ENCODE data around the gene CAMK2G. TPM values are rescaled to one million over a fixed set of nuclear protein-coding genes. Genes with fewer than 3 reads are reported as not detected.
A peak's percentile ranks its signal among the peaks of the same experiment; 100 is the strongest.

CAMK2G gene
- total and polyA plus RNA-seq, 11 donors, result 8.0 to 18.6 (median 14.5) TPM

- peak overlapping the region in 3 of 12 donors; percentile 11 to 18 (median 13) for H3K4me3 ChIP-seq
- no peaks in the 10 kb centered on the region for H3K9me3 ChIP-seq
- H3K36me3 ChIP-seq, result peaks cover 0 to 14% (median under 1%) of the 10 kb centered on the region in 9 donors
- WGBS, 4 donors, result 21 to 29% (median 27%) methylated on average over 9 to 10 of the region's 10 CpGs
- H3K27me3 ChIP-seq, result no peaks in the 10 kb centered on the region
- DNase-seq (peak in 4 of 5 donors; percentile 56 to 70 (median 65)), ATAC-seq (peak in 3 of 4 donors; percentile 32 to 66 (median 45))
- H3K27ac ChIP-seq, result peak overlapping the region in 11 of 12 donors; percentile 19 to 96 (median 72)
- intact Hi-C loops (cut with DNase I), result loop anchor here in 2 of 10 donors (2.0 kb wide), 2 partner anchors 22 to 28 kb away; no protein-coding TSS in a partner anchor
- H3K4me1 ChIP-seq, result peaks cover 0 to 82% (median 53%) of the 10 kb centered on the region in 12 donors
- no peak for TF ChIP-seq POLR2A (IDR thresholded peaks at IDR 0.05)
Observed at GRCh38 chr10:73908853-73909539, 34.6 kb upstream of the CAMK2G start.

DNA sequence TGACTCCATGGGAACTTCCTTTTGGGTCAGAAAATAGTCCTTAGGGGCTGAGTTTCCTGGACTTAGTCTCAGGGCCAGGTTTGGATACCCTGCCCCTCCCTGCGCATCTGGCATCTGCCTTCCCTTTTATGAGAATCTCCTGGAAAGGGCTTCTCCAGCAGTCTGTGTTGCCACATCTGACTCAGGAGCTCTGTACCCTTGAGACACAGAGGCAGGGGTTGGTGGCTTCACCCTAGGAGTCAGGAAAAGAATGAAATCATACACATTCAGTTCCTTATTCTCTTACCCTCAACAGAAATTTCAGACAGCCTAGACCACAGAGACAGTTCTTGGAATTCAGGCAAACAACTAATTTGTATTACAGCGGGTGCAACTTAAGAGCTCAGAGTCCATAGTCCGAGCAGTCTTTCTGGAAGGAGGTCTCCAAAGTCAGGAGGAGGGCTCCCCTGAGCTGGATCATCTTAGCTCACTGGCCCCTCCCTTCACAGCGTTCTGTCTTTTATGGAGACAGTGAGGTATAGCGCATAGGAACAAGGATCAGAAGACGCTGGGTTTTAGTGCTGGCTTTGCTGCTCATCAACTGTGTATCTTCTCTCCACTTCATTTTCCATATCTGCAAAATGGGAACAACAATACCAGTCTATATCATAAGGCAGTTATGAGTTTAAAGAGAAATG, 33.6 kb upstream of the CAMK2G start:
- intact Hi-C loops (cut with DNase I), result loop anchor here in 2 of 10 donors (2.0 kb wide), 2 partner anchors 21 to 29 kb away; no protein-coding TSS in a partner anchor
- peak; percentile 52 to 77 (median 65) for DNase-seq
- H3K4me1 ChIP-seq, result peaks cover 0 to 72% (median 52%) of the 10 kb centered on the region in 12 donors

DNA sequence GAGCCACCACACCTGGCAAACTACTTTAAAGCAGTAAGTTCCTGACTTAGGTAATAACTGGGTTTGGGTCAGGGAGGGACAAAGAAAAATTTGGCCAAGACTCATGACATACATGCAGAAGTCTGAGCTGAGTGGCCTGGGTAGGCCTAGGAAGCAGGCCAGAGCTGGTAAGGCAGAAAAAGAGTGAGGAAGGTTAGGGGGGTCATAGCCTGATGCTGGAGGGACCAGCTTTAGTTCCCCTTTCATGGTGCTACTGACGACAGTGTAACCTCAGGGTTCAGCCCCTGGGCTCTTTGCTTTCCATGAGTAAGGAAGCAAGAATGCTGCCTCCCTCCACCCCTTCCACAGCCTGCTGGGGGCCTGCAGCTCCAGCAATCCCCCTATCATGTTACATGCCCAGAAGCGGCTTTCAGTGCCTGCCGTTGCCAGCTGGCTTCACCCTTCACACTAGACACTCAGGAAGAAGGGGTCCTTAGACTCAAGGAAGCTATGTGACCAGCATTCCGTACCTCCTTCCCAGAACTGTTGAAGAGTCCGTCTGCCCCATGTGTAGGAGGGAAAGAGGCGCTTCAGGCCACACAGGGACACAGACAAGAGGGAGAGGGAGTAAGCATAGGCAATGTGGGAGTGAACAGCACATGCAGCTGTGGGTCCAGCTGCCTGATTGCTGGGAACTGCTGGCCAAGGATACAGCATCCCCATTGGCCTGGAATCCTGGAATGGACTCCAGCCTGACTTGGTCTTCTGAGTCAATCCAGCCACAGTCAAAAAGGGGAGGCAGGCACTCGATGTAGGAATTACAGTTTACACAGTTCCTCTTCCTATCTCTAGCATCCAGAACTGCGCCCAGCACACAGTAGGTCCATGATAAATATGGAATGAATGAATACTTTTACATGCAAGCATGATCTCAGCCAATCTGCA, 32.4 kb upstream of the CAMK2G start:
- 38 to 48% (median 40%) methylated on average over 8 of the region's 8 CpGs for WGBS, 4 donors
- H3K36me3 ChIP-seq, result no peaks in the 10 kb centered on the region
- peak; percentile 73 to 85 (median 77) for DNase-seq
- H3K9me3 ChIP-seq, result no peaks in the 10 kb centered on the region
- no peaks in the 10 kb centered on the region for H3K27me3 ChIP-seq
- H3K4me1 ChIP-seq, result peaks cover 0 to 68% (median 47%) of the 10 kb centered on the region in 12 donors
- ATAC-seq, result peak; percentile 66 to 82 (median 79)
- H3K4me3 ChIP-seq, result no peak overlapping the region
- TF ChIP-seq POLR2A (IDR thresholded peaks at IDR 0.05), result no peak
- TF ChIP-seq, protein P1, sequence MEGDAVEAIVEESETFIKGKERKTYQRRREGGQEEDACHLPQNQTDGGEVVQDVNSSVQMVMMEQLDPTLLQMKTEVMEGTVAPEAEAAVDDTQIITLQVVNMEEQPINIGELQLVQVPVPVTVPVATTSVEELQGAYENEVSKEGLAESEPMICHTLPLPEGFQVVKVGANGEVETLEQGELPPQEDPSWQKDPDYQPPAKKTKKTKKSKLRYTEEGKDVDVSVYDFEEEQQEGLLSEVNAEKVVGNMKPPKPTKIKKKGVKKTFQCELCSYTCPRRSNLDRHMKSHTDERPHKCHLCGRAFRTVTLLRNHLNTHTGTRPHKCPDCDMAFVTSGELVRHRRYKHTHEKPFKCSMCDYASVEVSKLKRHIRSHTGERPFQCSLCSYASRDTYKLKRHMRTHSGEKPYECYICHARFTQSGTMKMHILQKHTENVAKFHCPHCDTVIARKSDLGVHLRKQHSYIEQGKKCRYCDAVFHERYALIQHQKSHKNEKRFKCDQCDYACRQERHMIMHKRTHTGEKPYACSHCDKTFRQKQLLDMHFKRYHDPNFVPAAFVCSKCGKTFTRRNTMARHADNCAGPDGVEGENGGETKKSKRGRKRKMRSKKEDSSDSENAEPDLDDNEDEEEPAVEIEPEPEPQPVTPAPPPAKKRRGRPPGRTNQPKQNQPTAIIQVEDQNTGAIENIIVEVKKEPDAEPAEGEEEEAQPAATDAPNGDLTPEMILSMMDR (IDR thresholded peaks at IDR 0.05), result no peak
- H3K27ac ChIP-seq, result peak overlapping the region; percentile 6 to 96 (median 74)
- intact Hi-C loops (cut with DNase I), result no loop called here

More for the DNA sequence above, 33.6 kb upstream of the CAMK2G start:
- Histone ChIP-seq H3K9me3 (no peaks in the 10 kb centered on the region), H3K36me3 (peaks cover 0 to 4% (median 0%) of the 10 kb centered on the region in 9 donors), H3K4me3 (no peak overlapping the region), H3K27me3 (no peaks in the 10 kb centered on the region), H3K27ac (peak overlapping the region in 11 of 12 donors; percentile 7 to 96 (median 77))
- peak in 3 of 4 donors; percentile 33 to 58 (median 44) for ATAC-seq
- 81 to 87% (median 87%) methylated on average over 6 of the region's 6 CpGs for WGBS, 4 donors
- no peak for TF ChIP-seq POLR2A (IDR thresholded peaks at IDR 0.05)
- TF ChIP-seq, protein P1 (IDR thresholded peaks at IDR 0.05), result no peak

Measured in heart left ventricle (tissue), 16 donors.